GM06990 (cell line): Measurements from ENCODE around the gene NKAIN2.

ENCODE experiments used
- DNase-seq: peaks from one replicate; pipeline ENCODE4 v3.0.0-alpha.2; 2011; ENCODE audit not compliant: insufficient read length; ENCODE audit errors: extremely low read depth
- H3K27me3 ChIP-seq: replicated peaks from 2 replicates; pipeline ENCODE4 v1.6.0; 2011; ENCODE audit warnings: low read length; ENCODE audit not compliant: control insufficient read depth, insufficient read depth
- H3K36me3 ChIP-seq: 2 replicates; pipeline ENCODE4 v1.5.1; 2011; ENCODE audit warnings: low read length; ENCODE audit not compliant: control insufficient read depth, insufficient read depth
- H3K4me3 ChIP-seq: replicated peaks from 2 replicates; pipeline ENCODE4 v1.5.1; 2011; ENCODE audit warnings: low read depth, mild to moderate bottlenecking, control low read depth, low read length
- CTCF ChIP-seq: IDR thresholded peaks from 2 replicates; pipeline ENCODE4 v1.5.1; 2011; ENCODE audit warnings: low read length, control low read depth, mild to moderate bottlenecking, inconsistent platforms; ENCODE audit not compliant: insufficient read depth, poor library complexity, severe bottlenecking

Gene NKAIN2

GRCh38 chr6:124796464-124796970 lies 992.9 kb downstream of the NKAIN2 start:
- H3K27me3 ChIP-seq: no peaks in the 10 kb centered on the region
- H3K4me3 ChIP-seq: no peak overlapping the region
- no peaks in the 10 kb centered on the region for H3K36me3 ChIP-seq
- DNase-seq: no peak
- TF ChIP-seq CTCF: no peak

- DNase-seq: no peak
- Histone ChIP-seq H3K27me3 (no peaks in the 10 kb centered on the region), H3K36me3 (no peaks in the 10 kb centered on the region), H3K4me3 (no peak overlapping the region)
- TF ChIP-seq CTCF: no peak
Measured at GRCh38 chr6:124797224-124797623, 993.6 kb downstream of the NKAIN2 start.

- no peak for DNase-seq
- no peak overlapping the region for H3K4me3 ChIP-seq
- no peak for TF ChIP-seq CTCF
- no peaks in the 10 kb centered on the region for H3K36me3 ChIP-seq
- H3K27me3 ChIP-seq: no peaks in the 10 kb centered on the region
Measured at GRCh38 chr6:124798942-124799496, 995.4 kb downstream of the NKAIN2 start.

- DNase-seq: no peak
- Histone ChIP-seq H3K4me3 (no peak overlapping the region), H3K36me3 (no peaks in the 10 kb centered on the region), H3K27me3 (no peaks in the 10 kb centered on the region)
- no peak for TF ChIP-seq CTCF
Measured at GRCh38 chr6:124799638-124800037, 996.0 kb downstream of the NKAIN2 start.

GRCh38 chr6:124800222-124800621 lies 996.6 kb downstream of the NKAIN2 start:
- TF ChIP-seq CTCF: no peak
- Histone ChIP-seq H3K36me3 (no peaks in the 10 kb centered on the region), H3K4me3 (no peak overlapping the region), H3K27me3 (no peaks in the 10 kb centered on the region)
- no peak for DNase-seq

- H3K4me3 ChIP-seq: no peak overlapping the region
Measured at GRCh38 chr6:124812067-124812466, 1008.4 kb downstream of the NKAIN2 start.

More at GRCh38 chr6:124812067-124812466, 1008.4 kb downstream of the NKAIN2 start:
- Histone ChIP-seq H3K36me3 (no peaks in the 10 kb centered on the region), H3K27me3 (no peaks in the 10 kb centered on the region)
- no peak for TF ChIP-seq CTCF
- DNase-seq: no peak
